HK-2 (cell line): ENCODE data around the gene ICAM4.
A peak's percentile ranks its signal among the peaks of the same experiment; 100 is the strongest.

Source experiments
- DNase-seq: peaks from one replicate; pipeline ENCODE4 v3.0.0-alpha.2; 2018; ENCODE audit not compliant: unreplicated experiment

The ICAM4 gene

GRCh38 chr19:10290876-10291553 lies 4.3 kb downstream of the ICAM4 start:
- DNase-seq: peak; percentile 34

- no peak for DNase-seq
These were observed 4.9 kb downstream of the ICAM4 start for GRCh38 chr19:10291554-10292205.

GRCh38 chr19:10292206-10292788 lies 5.5 kb downstream of the ICAM4 start:
- no peak for DNase-seq

- DNase-seq: no peak
These were observed 6.3 kb downstream of the ICAM4 start for GRCh38 chr19:10292789-10293636.

- DNase-seq: no peak
These were observed 7.0 kb downstream of the ICAM4 start for GRCh38 chr19:10293637-10294367.

- no peak for DNase-seq
These were observed 7.6 kb downstream of the ICAM4 start for GRCh38 chr19:10294368-10294697.

- DNase-seq: no peak
These were observed 8.6 kb downstream of the ICAM4 start for GRCh38 chr19:10295305-10295846.

- no peak for DNase-seq
These were observed 9.3 kb downstream of the ICAM4 start for GRCh38 chr19:10295847-10296591.

GRCh38 chr19:10299545-10300458 lies 13.0 kb downstream of the ICAM4 start:
- no peak for DNase-seq

GRCh38 chr19:10305139-10305806 lies 18.5 kb downstream of the ICAM4 start:
- no peak for DNase-seq

GRCh38 chr19:10306327-10306726 lies 19.6 kb downstream of the ICAM4 start:
- no peak for DNase-seq

GRCh38 chr19:10309423-10309822 lies 22.7 kb downstream of the ICAM4 start, which contains the start of gene ZGLP1:
TSS of gene ZGLP1 (minus strand) at chr19:10309815.
- no peak for DNase-seq

- peak; percentile 91 for DNase-seq
These were observed 28.8 kb downstream of the ICAM4 start, which contains the start of gene FDX2 for GRCh38 chr19:10315335-10316214. TSS of gene FDX2 (minus strand) at chr19:10316015. CDS start at chr19:10315996, 19 bp downstream.

GRCh38 chr19:10316229-10317044 lies 29.7 kb downstream of the ICAM4 start:
- DNase-seq: no peak

- no peak for DNase-seq
These were observed 30.5 kb downstream of the ICAM4 start for GRCh38 chr19:10317045-10317856.

GRCh38 chr19:10317857-10318462 lies 31.2 kb downstream of the ICAM4 start:
- DNase-seq: no peak
